ENCODE results near the gene SPRN.

Gene SPRN

GRCh38 chr10:133401500-133401899 is 22.9 kb downstream of the SPRN start:
- Histone ChIP-seq H3K27ac (replicated peaks) (no peak overlapping the region), H3K4me3 (replicated peaks; ENCODE audit: insufficient read depth, low read length) (no peak overlapping the region), H3K27me3 (ENCODE audit: insufficient read depth, poor library complexity, severe bottlenecking) (no peaks in the 10 kb centered on the region)
- TF ChIP-seq GABPA (IDR thresholded peaks at IDR 0.05; ENCODE audit: low read depth) (no peak), SPI1 (IDR thresholded peaks at IDR 0.05; ENCODE audit: borderline replicate concordance, low read depth) (no peak), POLR2AphosphoS5 (IDR thresholded peaks at IDR 0.05; ENCODE audit: low read depth) (no peak), CTCF (IDR thresholded peaks at IDR 0.05; ENCODE audit: insufficient read depth, low read length) (no peak), REST (IDR thresholded peaks at IDR 0.05; ENCODE audit: insufficient replicate concordance, low read depth) (no peak)
- DNase-seq (ENCODE audit: low read depth in 1 of 2, low spot score in 1 of 2), result no peak

GRCh38 chr10:133400624-133401424 is 23.6 kb downstream of the SPRN start:
- no peak overlapping the region for H3K27ac ChIP-seq (replicated peaks)
- no peak for DNase-seq (ENCODE audit: low read depth in 1 of 2, low spot score in 1 of 2)
- H3K4me3 ChIP-seq (replicated peaks; ENCODE audit: insufficient read depth, low read length), result no peak overlapping the region
- no peak for TF ChIP-seq CTCF (IDR thresholded peaks at IDR 0.05; ENCODE audit: insufficient read depth, low read length)
- no peak for TF ChIP-seq REST (IDR thresholded peaks at IDR 0.05; ENCODE audit: insufficient replicate concordance, low read depth)
- TF ChIP-seq SPI1 (IDR thresholded peaks at IDR 0.05; ENCODE audit: borderline replicate concordance, low read depth), result no peak
- TF ChIP-seq GABPA (IDR thresholded peaks at IDR 0.05; ENCODE audit: low read depth), result no peak
- TF ChIP-seq POLR2AphosphoS5 (IDR thresholded peaks at IDR 0.05; ENCODE audit: low read depth), result no peak
- H3K27me3 ChIP-seq (ENCODE audit: insufficient read depth, poor library complexity, severe bottlenecking), result no peaks in the 10 kb centered on the region

- Histone ChIP-seq H3K27ac (replicated peaks) (no peak overlapping the region), H3K4me3 (replicated peaks; ENCODE audit: insufficient read depth, low read length) (no peak overlapping the region), H3K27me3 (ENCODE audit: insufficient read depth, poor library complexity, severe bottlenecking) (no peaks in the 10 kb centered on the region)
- TF ChIP-seq REST (IDR thresholded peaks at IDR 0.05; ENCODE audit: insufficient replicate concordance, low read depth), result no peak
- no peak for TF ChIP-seq POLR2AphosphoS5 (IDR thresholded peaks at IDR 0.05; ENCODE audit: low read depth)
- no peak for TF ChIP-seq SPI1 (IDR thresholded peaks at IDR 0.05; ENCODE audit: borderline replicate concordance, low read depth)
- TF ChIP-seq GABPA (IDR thresholded peaks at IDR 0.05; ENCODE audit: low read depth), result no peak
- TF ChIP-seq CTCF (IDR thresholded peaks at IDR 0.05; ENCODE audit: insufficient read depth, low read length), result no peak
- no peak for DNase-seq (ENCODE audit: low read depth in 1 of 2, low spot score in 1 of 2)
These were observed 25.3 kb downstream of the SPRN start for GRCh38 chr10:133399123-133399601.
